ENCODE results near the gene EBLN1. TPM values are rescaled to one million over a fixed set of nuclear protein-coding genes. Genes with fewer than 3 reads are reported as not detected.
A peak's percentile ranks its signal among the peaks of the same experiment; 100 is the strongest.

The EBLN1 gene
- total and polyA plus RNA-seq, 2 of the 13 experiments (the other 11 are each of a cell fraction or from before 2014, with no cell fraction given): not detected

- TF ChIP-seq FLYWCH1 (CRISPR knock-in tag; IDR thresholded peaks at IDR 0.05): no peak
- no peak for TF ChIP-seq RELA (CRISPR knock-in tag; IDR thresholded peaks at IDR 0.05)
- no peak for TF ChIP-seq REST (IDR thresholded peaks at IDR 0.05; ENCODE audit: borderline replicate concordance in 1 of 2, low read depth in 1 of 2, low read length in 2 of 2)
- peak; percentile 52; the same call in 1 of the 2 replicates for TF ChIP-seq E2F2 (CRISPR knock-in tag; IDR thresholded peaks at IDR 0.05; ENCODE audit: borderline replicate concordance)
- no peak for TF ChIP-seq GRHL1 (CRISPR knock-in tag; conservative IDR thresholded peaks at IDR 0.05)
- no peak for TF ChIP-seq REL (CRISPR knock-in tag; conservative IDR thresholded peaks at IDR 0.05)
- peak; percentile 99 for TF ChIP-seq MAF1 (CRISPR knock-in tag; IDR thresholded peaks at IDR 0.05; ENCODE audit: borderline replicate concordance)
- no peak for TF ChIP-seq ZNF224 (CRISPR knock-in tag; IDR thresholded peaks at IDR 0.05)
- 0 out of 2 replicates have a peak, but pooled peaks have one; percentile 40 for TF ChIP-seq ZIK1 (CRISPR knock-in tag; IDR thresholded peaks at IDR 0.05; ENCODE audit: borderline replicate concordance, low read depth)
- TF ChIP-seq ETS1 (CRISPR knock-in tag; IDR thresholded peaks at IDR 0.05): no peak
- TF ChIP-seq ATAD3A (CRISPR knock-in tag; IDR thresholded peaks at IDR 0.05): no peak
- no peak for TF ChIP-seq HMG20B (CRISPR knock-in tag; conservative IDR thresholded peaks at IDR 0.05)
- no peak for TF ChIP-seq MAFF (IDR thresholded peaks at IDR 0.05; ENCODE audit: low read depth, low read length)
- TF ChIP-seq ZNF362 (CRISPR knock-in tag; IDR thresholded peaks at IDR 0.05; ENCODE audit: borderline replicate concordance): 0 out of 2 replicates have a peak, but pooled peaks have one; percentile 32
- TF ChIP-seq SNRNP70 (IDR thresholded peaks at IDR 0.05; ENCODE audit: low read depth, low read length): no peak
- TF ChIP-seq ZNF230 (CRISPR knock-in tag; IDR thresholded peaks at IDR 0.05): peak; percentile 85
- TF ChIP-seq ZFP41 (CRISPR knock-in tag; IDR thresholded peaks at IDR 0.05; ENCODE audit: borderline replicate concordance): no peak
- no peak for TF ChIP-seq RFX3 (CRISPR knock-in tag; IDR thresholded peaks at IDR 0.05)
- TF ChIP-seq PRPF4 (IDR thresholded peaks at IDR 0.05; ENCODE audit: low read depth, low read length, poor library complexity, severe bottlenecking): no peak
- 0 out of 2 replicates have a peak, but pooled peaks have one; percentile 26 for TF ChIP-seq RCOR2 (CRISPR knock-in tag; IDR thresholded peaks at IDR 0.05)
These were observed 11.4 kb upstream of the EBLN1 start (continued) for GRCh38 chr10:22228943-22229801.
